ENCODE data around the gene HAGHL.

GRCh38 chr16:727291-727977, 528 bp downstream of the HAGHL start:
- TF ChIP-seq CTCF (IDR thresholded peaks at IDR 0.05): no peak
- no peak for TF ChIP-seq POLR2A (IDR thresholded peaks at IDR 0.05)

Data from uterus (tissue), 2 donors.